Esophagus muscularis mucosa (tissue), 4 donors: Measurements from ENCODE around the gene EXOSC5. TPM values are rescaled to one million over a fixed set of nuclear protein-coding genes. Genes with fewer than 3 reads are reported as not detected.
"Not testable (repeated sequence)": the region's sequence is repeated elsewhere in the genome, so short reads cannot be mapped to it uniquely, and the experiment has no call there.

ENCODE experiments used
- DNase-seq: peaks from one replicate; pipeline ENCODE4 v3.0.0-alpha.2; 2017; ENCODE audit errors: extremely low spot score
- H3K27ac ChIP-seq, 4 donors: fragments of 200-600 bp; sonication (generic); replicated peaks in 1 of 4; 1 replicate in 3 of 4; 2 replicates in 1 of 4; pipeline ENCODE4 v1.5.1; 2016 to 2019; ENCODE audit warnings: mild to moderate bottlenecking in 1 of 4
- H3K27me3 ChIP-seq, 4 donors: fragments of 200-600 bp; sonication (generic); one replicate each; pipeline versions ENCODE4 v1.5.1 to v1.6.0; 2016 to 2019
- H3K36me3 ChIP-seq, 4 donors: fragments of 200-600 bp; sonication (generic); one replicate each; pipeline ENCODE4 v1.5.1; 2016 to 2019
- H3K4me1 ChIP-seq, 4 donors: fragments of 200-600 bp; sonication (generic); one replicate each; pipeline ENCODE4 v1.5.1; 2016 to 2019
- H3K4me3 ChIP-seq, 4 donors: fragments of 200-600 bp; sonication (generic); 1 replicate in 2 of 4; 2 replicates in 2 of 4; pipeline ENCODE4 v1.5.1; 2016 to 2019; ENCODE audit warnings: mild to moderate bottlenecking in 4 of 4, moderate library complexity in 1 of 4
- H3K9me3 ChIP-seq, 4 donors: fragments of 200-600 bp; sonication (generic); 1 replicate in 3 of 4; 2 replicates in 1 of 4; pipeline ENCODE4 v1.5.1; 2016 to 2019
- EP300 ChIP-seq: sonication (generic); formaldehyde crosslinking; IDR thresholded peaks from one replicate; pipeline ENCODE4 v1.6.1; 2017; ENCODE audit warnings: antibody characterized with exemption
- POLR2A ChIP-seq: fragments of 450-650 bp; IDR thresholded peaks from one replicate; pipeline ENCODE4 v1.6.1; 2017; ENCODE audit warnings: antibody characterized with exemption, moderate library complexity, mild to moderate bottlenecking, low read depth
- POLR2AphosphoS5 ChIP-seq, 2 donors: sonication (generic); formaldehyde crosslinking; IDR thresholded peaks; one replicate each; pipeline ENCODE4 v1.6.1; 2017; ENCODE audit warnings: antibody characterized with exemption in 2 of 2
- WGBS: methylation state at CpG from one replicate; pipeline ENCODE4 v1.1.5; 2018; 5-methylcytosine and 5-hydroxymethylcytosine counted together
- intact Hi-C: fragments of 100-400 bp; cut with DNase I; formaldehyde crosslinking; loops from one replicate; pipeline ENCODE4 v1.15.1; 2023
- total RNA-seq, 4 donors: library from RNA; depleted of rRNA; stranded (reverse); fragments of >200 nt; gene quantifications; one replicate each; pipeline versions ENCODE4 v1.1.0 to v1.2.1, GENCODE V29; 2016
- TF ChIP-seq, protein P1 (sequence below), 3 experiments: fragments of 200-600 bp in 2 of 3; fragments of 450-650 bp in 1 of 3; sonication (generic) in 2 of 3; IDR thresholded peaks; one replicate each; pipeline ENCODE4 v1.5.1; 2017 to 2019; ENCODE audit warnings: antibody characterized with exemption in 3 of 3, mild to moderate bottlenecking in 2 of 3, moderate library complexity in 1 of 3

EXOSC5 gene
- total RNA-seq, 4 donors from 2014 or later = 11.2 to 15.2 (median 13.2) TPM

DNA sequence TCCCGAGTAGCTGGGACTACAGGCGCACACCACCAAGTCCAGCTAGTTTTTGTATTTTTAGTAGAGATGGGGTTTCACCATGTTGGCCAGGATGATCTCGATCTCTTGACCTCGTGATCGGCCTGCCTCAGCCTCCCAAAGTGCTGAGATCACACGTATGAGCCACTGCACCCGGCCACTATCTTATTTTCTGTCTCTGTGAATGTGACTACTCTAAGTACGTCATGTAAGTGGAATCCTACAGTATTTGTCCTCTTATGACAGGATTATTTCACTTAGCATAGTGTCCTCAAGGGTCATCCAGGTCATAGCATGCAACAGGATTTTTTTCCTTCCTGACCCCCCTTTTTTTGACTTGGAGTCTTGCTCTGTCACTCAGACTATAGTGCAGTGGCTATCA lies 25.6 kb downstream of the EXOSC5 start:
- WGBS = 96% methylated on average over 8 of the region's 8 CpGs
- no peak overlapping the region for H3K4me3 ChIP-seq
- TF ChIP-seq POLR2AphosphoS5 (IDR thresholded peaks at IDR 0.05) (no peak), POLR2A (no peak), EP300 (no peak)
- TF ChIP-seq, protein P1, sequence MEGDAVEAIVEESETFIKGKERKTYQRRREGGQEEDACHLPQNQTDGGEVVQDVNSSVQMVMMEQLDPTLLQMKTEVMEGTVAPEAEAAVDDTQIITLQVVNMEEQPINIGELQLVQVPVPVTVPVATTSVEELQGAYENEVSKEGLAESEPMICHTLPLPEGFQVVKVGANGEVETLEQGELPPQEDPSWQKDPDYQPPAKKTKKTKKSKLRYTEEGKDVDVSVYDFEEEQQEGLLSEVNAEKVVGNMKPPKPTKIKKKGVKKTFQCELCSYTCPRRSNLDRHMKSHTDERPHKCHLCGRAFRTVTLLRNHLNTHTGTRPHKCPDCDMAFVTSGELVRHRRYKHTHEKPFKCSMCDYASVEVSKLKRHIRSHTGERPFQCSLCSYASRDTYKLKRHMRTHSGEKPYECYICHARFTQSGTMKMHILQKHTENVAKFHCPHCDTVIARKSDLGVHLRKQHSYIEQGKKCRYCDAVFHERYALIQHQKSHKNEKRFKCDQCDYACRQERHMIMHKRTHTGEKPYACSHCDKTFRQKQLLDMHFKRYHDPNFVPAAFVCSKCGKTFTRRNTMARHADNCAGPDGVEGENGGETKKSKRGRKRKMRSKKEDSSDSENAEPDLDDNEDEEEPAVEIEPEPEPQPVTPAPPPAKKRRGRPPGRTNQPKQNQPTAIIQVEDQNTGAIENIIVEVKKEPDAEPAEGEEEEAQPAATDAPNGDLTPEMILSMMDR (IDR thresholded peaks at IDR 0.05) = no peak
- H3K36me3 ChIP-seq = peaks cover 0 to 4% (median 0%) of the 10 kb centered on the region in 4 donors
- peaks cover 17 to 26% (median 25%) of the 10 kb centered on the region in 4 donors for H3K4me1 ChIP-seq
- no peak for DNase-seq
- H3K27me3 ChIP-seq = no peaks in the 10 kb centered on the region
- intact Hi-C loops = no loop called here
- no peak overlapping the region for H3K27ac ChIP-seq
- no peaks in the 10 kb centered on the region for H3K9me3 ChIP-seq

DNA sequence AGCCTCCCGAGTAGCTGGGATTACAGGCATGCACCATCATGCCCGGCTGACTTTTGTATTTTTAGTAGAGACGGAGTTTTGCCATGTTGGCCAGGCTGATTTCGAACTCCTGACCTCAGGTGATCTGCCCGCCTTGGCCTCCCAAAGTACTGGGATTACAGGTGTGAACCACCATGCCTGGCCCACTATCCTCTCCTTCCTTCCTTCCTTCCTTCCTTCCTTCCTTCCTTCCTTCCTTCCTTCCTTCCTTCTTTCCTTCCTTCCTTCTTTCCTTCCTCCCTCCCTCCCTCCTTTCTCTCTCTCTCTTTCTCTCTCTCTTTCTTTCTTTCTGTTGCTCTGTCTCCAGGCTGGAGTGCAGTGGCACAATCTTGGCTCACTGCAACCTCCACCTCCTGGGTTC lies 26.0 kb downstream of the EXOSC5 start:
- 93% methylated on average over 5 of the region's 5 CpGs for WGBS
- H3K9me3 ChIP-seq, H3K27ac ChIP-seq, H3K36me3 ChIP-seq, H3K4me3 ChIP-seq, DNase-seq, intact Hi-C loops, H3K27me3 ChIP-seq: not testable (repeated sequence)
- H3K4me1 ChIP-seq = peaks cover 15 to 25% (median 23%) of the 10 kb centered on the region in 4 donors

DNA sequence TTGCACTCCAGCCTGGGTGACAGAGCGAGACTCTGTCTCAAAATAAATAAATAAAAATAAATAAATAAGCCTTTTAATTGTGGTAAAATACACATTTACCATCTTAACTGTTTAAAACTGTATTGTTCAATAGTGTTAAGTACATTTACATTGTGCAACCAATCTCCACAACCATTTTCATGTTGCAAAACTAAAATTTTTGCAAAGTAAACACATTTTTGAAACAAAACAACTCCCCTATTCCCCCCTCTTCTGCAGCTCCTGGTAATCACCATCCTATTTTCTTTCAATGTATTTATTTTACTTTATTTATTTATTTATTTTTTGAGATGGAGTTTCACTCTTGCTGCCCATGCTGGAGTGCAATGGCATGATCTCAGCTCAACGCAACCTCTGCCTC lies 27.4 kb downstream of the EXOSC5 start:
- WGBS = 96% methylated on average over 2 of the region's 2 CpGs
- no peak for DNase-seq
- no peak for TF ChIP-seq EP300
- H3K4me1 ChIP-seq = peaks cover 13 to 24% (median 17%) of the 10 kb centered on the region in 4 donors
- no peak overlapping the region for H3K4me3 ChIP-seq
- H3K36me3 ChIP-seq = peaks cover 0 to 4% (median 0%) of the 10 kb centered on the region in 4 donors
- intact Hi-C loops = no loop called here
- no peaks in the 10 kb centered on the region for H3K9me3 ChIP-seq
- no peak overlapping the region for H3K27ac ChIP-seq
- no peaks in the 10 kb centered on the region for H3K27me3 ChIP-seq

DNA sequence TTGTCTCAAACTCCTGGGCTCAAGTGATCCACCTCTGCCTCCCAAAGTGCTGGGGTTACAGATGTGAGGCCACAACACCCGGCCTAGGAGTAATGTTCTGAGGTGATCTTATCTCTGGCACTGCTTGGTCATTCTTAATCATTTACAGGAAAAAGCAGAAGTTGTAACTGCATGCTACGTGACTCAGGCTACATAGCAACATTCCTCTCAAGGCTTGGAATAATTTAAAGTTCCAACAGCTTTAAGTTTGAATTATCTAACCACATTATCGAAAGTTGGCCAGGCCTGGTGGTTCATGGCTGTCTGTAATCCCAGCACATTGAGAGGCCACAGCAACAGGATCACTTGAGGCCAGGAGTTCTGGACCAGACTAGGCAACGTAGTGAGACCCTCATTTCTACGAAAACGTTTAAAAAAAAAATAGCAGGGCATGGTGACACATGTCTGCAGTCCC lies 29.3 kb downstream of the EXOSC5 start:
- H3K27me3 ChIP-seq = no peaks in the 10 kb centered on the region
- intact Hi-C loops = no loop called here
- peaks cover 0 to 4% (median 0%) of the 10 kb centered on the region in 4 donors for H3K36me3 ChIP-seq
- H3K9me3 ChIP-seq = no peaks in the 10 kb centered on the region
- H3K4me3 ChIP-seq = no peak overlapping the region
- TF ChIP-seq POLR2AphosphoS5 (IDR thresholded peaks at IDR 0.05) (no peak), EP300 (no peak), POLR2A (no peak)
- TF ChIP-seq, protein P1 (IDR thresholded peaks at IDR 0.05) = no peak
- no peak overlapping the region for H3K27ac ChIP-seq
- DNase-seq = no peak
- 70% methylated on average over 6 of the region's 6 CpGs for WGBS
- peaks cover 5 to 22% (median 16%) of the 10 kb centered on the region in 4 donors for H3K4me1 ChIP-seq

DNA sequence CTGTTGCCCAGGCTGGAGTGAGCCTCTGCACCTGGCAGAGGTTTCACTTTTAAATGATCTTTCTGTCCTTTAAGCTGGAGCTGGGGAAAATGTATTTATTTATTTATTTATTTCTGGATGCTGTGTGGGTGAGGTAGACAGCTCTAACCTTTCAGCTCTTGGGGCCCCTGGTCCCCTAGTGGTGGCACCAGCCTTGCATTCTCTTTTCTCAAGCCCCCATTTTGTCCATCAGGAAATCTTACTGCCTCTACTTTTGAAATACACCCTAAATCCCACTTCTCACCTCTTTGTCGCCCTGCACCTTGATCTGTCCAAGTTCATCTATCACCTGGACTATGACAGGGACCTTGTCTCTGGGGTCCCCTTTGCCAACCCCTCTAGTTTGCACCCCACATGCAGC lies 31.1 kb downstream of the EXOSC5 start:
- no peaks in the 10 kb centered on the region for H3K27me3 ChIP-seq
- peaks cover 5 to 26% (median 20%) of the 10 kb centered on the region in 4 donors for H3K4me1 ChIP-seq
- H3K4me3 ChIP-seq = no peak overlapping the region
- H3K27ac ChIP-seq = no peak overlapping the region
- no peaks in the 10 kb centered on the region for H3K9me3 ChIP-seq
- no peak for DNase-seq
- TF ChIP-seq, protein P1 (IDR thresholded peaks at IDR 0.05) = no peak
- TF ChIP-seq POLR2A = no peak
- no peak for TF ChIP-seq POLR2AphosphoS5 (IDR thresholded peaks at IDR 0.05)
- TF ChIP-seq EP300 = no peak
- intact Hi-C loops = no loop called here
- 100% methylated on average over 1 of the region's 1 CpG for WGBS
- peaks cover 0 to 4% (median 0%) of the 10 kb centered on the region in 4 donors for H3K36me3 ChIP-seq
